ENCODE results near the gene C1orf87. TPM values are rescaled to one million over a fixed set of nuclear protein-coding genes. Genes with fewer than 3 reads are reported as not detected.

Gene C1orf87
- total RNA-seq, 3 donors from 2014 or later = 0.14 TPM; not detected in 2

GRCh38 chr1:60033066-60033465, 40.5 kb downstream of the C1orf87 start:
- no peaks in the 10 kb centered on the region for H3K36me3 ChIP-seq (ENCODE audit: low read depth)
- no peak for ATAC-seq
- H3K4me1 ChIP-seq (ENCODE audit: low read depth) = peaks cover 11% of the 10 kb centered on the region
- H3K4me3 ChIP-seq = no peak overlapping the region
- TF ChIP-seq CTCF (IDR thresholded peaks at IDR 0.05) = no peak
- intact Hi-C loops (cut with DNase I, micrococcal nuclease) = no loop called here
- no peaks in the 10 kb centered on the region for H3K9me3 ChIP-seq
- DNase-seq = no peak

- DNase-seq = no peak
- no peak for TF ChIP-seq CTCF (IDR thresholded peaks at IDR 0.05)
- H3K4me1 ChIP-seq (ENCODE audit: low read depth) = peaks cover 11% of the 10 kb centered on the region
- H3K36me3 ChIP-seq (ENCODE audit: low read depth) = no peaks in the 10 kb centered on the region
- ATAC-seq = no peak
- no peaks in the 10 kb centered on the region for H3K9me3 ChIP-seq
- H3K4me3 ChIP-seq = no peak overlapping the region
- intact Hi-C loops (cut with DNase I, micrococcal nuclease) = no loop called here
Measured at GRCh38 chr1:60031146-60031545, 42.4 kb downstream of the C1orf87 start.

- Histone ChIP-seq H3K9me3 (no peaks in the 10 kb centered on the region), H3K4me3 (no peak overlapping the region), H3K36me3 (ENCODE audit: low read depth) (no peaks in the 10 kb centered on the region), H3K4me1 (ENCODE audit: low read depth) (no peaks in the 10 kb centered on the region)
- ATAC-seq = no peak
- no peak for TF ChIP-seq CTCF (IDR thresholded peaks at IDR 0.05)
- DNase-seq = no peak
- intact Hi-C loops (cut with DNase I, micrococcal nuclease) = no loop called here
Measured at GRCh38 chr1:60025552-60025951, 48.0 kb downstream of the C1orf87 start.

- no peak for TF ChIP-seq CTCF (IDR thresholded peaks at IDR 0.05)
- H3K36me3 ChIP-seq (ENCODE audit: low read depth) = no peaks in the 10 kb centered on the region
- DNase-seq = no peak
- intact Hi-C loops (cut with DNase I, micrococcal nuclease) = no loop called here
- H3K4me1 ChIP-seq (ENCODE audit: low read depth) = no peaks in the 10 kb centered on the region
- H3K9me3 ChIP-seq = no peaks in the 10 kb centered on the region
- ATAC-seq = no peak
- no peak overlapping the region for H3K4me3 ChIP-seq
Measured at GRCh38 chr1:60017508-60018205, 55.9 kb downstream of the C1orf87 start.

GRCh38 chr1:60010690-60011089, 62.9 kb downstream of the C1orf87 start:
- H3K4me1 ChIP-seq (ENCODE audit: low read depth) = no peaks in the 10 kb centered on the region
- H3K9me3 ChIP-seq = no peaks in the 10 kb centered on the region
- no peak overlapping the region for H3K4me3 ChIP-seq
- TF ChIP-seq CTCF (IDR thresholded peaks at IDR 0.05) = no peak
- no peaks in the 10 kb centered on the region for H3K36me3 ChIP-seq (ENCODE audit: low read depth)
- ATAC-seq (no peak), DNase-seq (no peak)
- intact Hi-C loops (cut with DNase I, micrococcal nuclease) = no loop called here

- intact Hi-C loops (cut with DNase I, micrococcal nuclease) = no loop called here
- Histone ChIP-seq H3K4me1 (ENCODE audit: low read depth) (no peaks in the 10 kb centered on the region), H3K4me3 (no peak overlapping the region), H3K9me3 (no peaks in the 10 kb centered on the region), H3K36me3 (ENCODE audit: low read depth) (no peaks in the 10 kb centered on the region)
- no peak for TF ChIP-seq CTCF (IDR thresholded peaks at IDR 0.05)
- ATAC-seq (no peak), DNase-seq (no peak)
Measured at GRCh38 chr1:60008500-60008899, 65.1 kb downstream of the C1orf87 start.

All from mucosa of descending colon (tissue), 3 donors.